Right lobe of liver (tissue), 6 donors: ENCODE measurements around the gene CSF2. TPM values are rescaled to one million over a fixed set of nuclear protein-coding genes. Genes with fewer than 3 reads are reported as not detected.

Experiments
- ATAC-seq, 4 donors: fragments of 200-7000 bp; cut with Tn5 transposase; one replicate each; pipeline ENCODE4 v1.9.1; 2020; ENCODE audit warnings: mild to moderate bottlenecking in 4 of 4, moderate library complexity in 4 of 4
- DNase-seq, 3 donors: peaks; one replicate each; pipeline ENCODE4 v3.0.0-alpha.2; 2020
- H3K27ac ChIP-seq, 3 donors: fragments of 200-600 bp; one replicate each; pipeline ENCODE4 v1.8.0; 2022
- H3K27me3 ChIP-seq, 2 donors: fragments of 200-600 bp; one replicate each; pipeline ENCODE4 v1.8.0; 2022
- H3K36me3 ChIP-seq, 4 donors: fragments of 200-600 bp; sonication (generic) in 1 of 4; one replicate each; pipeline versions ENCODE4 v1.5.1 to v1.8.0; 2017 to 2022; ENCODE audit warnings: control low read depth in 1 of 4
- H3K4me1 ChIP-seq, 4 donors: fragments of 200-600 bp; sonication (generic) in 1 of 4; one replicate each; pipeline versions ENCODE4 v1.5.1 to v1.8.0; 2017 to 2022; ENCODE audit warnings: control low read depth in 1 of 4
- H3K4me3 ChIP-seq, 3 donors: fragments of 200-600 bp; one replicate each; pipeline ENCODE4 v1.8.0; 2022
- H3K9me3 ChIP-seq, 4 donors: fragments of 200-600 bp; sonication (generic) in 1 of 4; one replicate each; pipeline versions ENCODE4 v1.5.1 to v1.8.0; 2017 to 2022; ENCODE audit warnings: control low read depth in 1 of 4
- CTCF ChIP-seq, 4 donors: fragments of 200-600 bp in 3 of 4; fragments of 450-650 bp in 1 of 4; IDR thresholded peaks; one replicate each; pipeline versions ENCODE4 v1.5.1 to v1.8.0; 2016 to 2022; ENCODE audit warnings: antibody characterized with exemption in 4 of 4, mild to moderate bottlenecking in 2 of 4
- POLR2A ChIP-seq: fragments of 450-650 bp; IDR thresholded peaks from one replicate; pipeline ENCODE4 v1.6.1; 2017; ENCODE audit warnings: antibody characterized with exemption, mild to moderate bottlenecking
- WGBS: methylation state at CpG from one replicate; pipeline ENCODE4 v1.1.6; 2018; ENCODE audit warnings: low coverage, low lambda C conversion rate; ENCODE audit not compliant: insufficient coverage; ENCODE audit errors: missing lambda C conversion rate; 5-methylcytosine and 5-hydroxymethylcytosine counted together
- intact Hi-C, 2 donors: fragments of 100-400 bp; cut with DNase I; formaldehyde crosslinking; loops; one replicate each; pipeline versions ENCODE4 v1.11.2 to v1.14.1; 2022
- total RNA-seq, 6 experiments: library from RNA; depleted of rRNA in 2 of 6; stranded (reverse); fragments of >200 nt in 2 of 6; fragmentation: NEBNext Ultra II Directional in 3 of 6; extraction: Animal tissue kit (Norgen Biotek cat#: 25700) in 3 of 6; gene quantifications; one replicate each; pipeline versions ENCODE4 v1.1.0 to v1.2.4, GENCODE V29; 2016 to 2023
- donor health status: DM: no; HTN: yes; CAD: no.
- donor health status: DM: no; HTN: no; CAD: no.
- donor health status: DM: no; HTN: no; CAD: no.
- donor health status: DM: no; HTN: yes; CAD: no.
- donor health status: DM: no; HTN: yes; CAD: no.

Gene CSF2
- total RNA-seq, 6 experiments from 2014 or later, result not detected

- no peaks in the 10 kb centered on the region for H3K36me3 ChIP-seq
- TF ChIP-seq CTCF (IDR thresholded peaks at IDR 0.05) (no peak), POLR2A (no peak)
- H3K27me3 ChIP-seq, result no peaks in the 10 kb centered on the region
- 38% methylated on average over 3 of the region's 3 CpGs for WGBS
- ATAC-seq (no peak), DNase-seq (no peak)
- H3K9me3 ChIP-seq, result no peaks in the 10 kb centered on the region
- no peak overlapping the region for H3K4me3 ChIP-seq
- intact Hi-C loops, result no loop called here
- no peaks in the 10 kb centered on the region for H3K4me1 ChIP-seq
- no peak overlapping the region for H3K27ac ChIP-seq
These were observed 19.7 kb downstream of the CSF2 start for GRCh38 chr5:132093271-132093670.

GRCh38 chr5:132094393-132095076 lies 20.9 kb downstream of the CSF2 start:
- 58% methylated on average over 7 of the region's 12 CpGs for WGBS
- no peaks in the 10 kb centered on the region for H3K36me3 ChIP-seq
- ATAC-seq (peak in 1 of 4 donors; percentile 32), DNase-seq (no peak)
- no peak for TF ChIP-seq POLR2A
- no peak for TF ChIP-seq CTCF (IDR thresholded peaks at IDR 0.05)
- no peak overlapping the region for H3K27ac ChIP-seq
- H3K27me3 ChIP-seq, result no peaks in the 10 kb centered on the region
- intact Hi-C loops, result no loop called here
- no peak overlapping the region for H3K4me3 ChIP-seq
- no peaks in the 10 kb centered on the region for H3K4me1 ChIP-seq
- H3K9me3 ChIP-seq, result no peaks in the 10 kb centered on the region

DNA sequence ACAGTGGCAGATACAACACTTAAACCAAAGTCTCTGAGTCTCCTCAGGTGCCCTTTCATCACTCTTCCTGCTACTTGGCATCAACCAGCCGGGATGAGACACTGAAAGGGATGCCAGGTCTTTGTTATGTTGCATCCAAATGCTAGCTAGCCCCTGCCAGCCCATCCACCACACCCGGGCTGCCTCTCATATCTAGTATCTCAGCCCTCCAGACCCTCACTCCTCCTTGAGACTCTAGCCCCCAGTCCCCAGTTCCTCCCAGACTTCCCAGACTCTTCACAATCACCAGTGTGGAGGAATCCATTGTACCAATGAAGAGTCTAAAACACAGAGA lies 21.5 kb downstream of the CSF2 start:
- Histone ChIP-seq H3K9me3 (no peaks in the 10 kb centered on the region), H3K27ac (no peak overlapping the region), H3K27me3 (no peaks in the 10 kb centered on the region), H3K4me1 (no peaks in the 10 kb centered on the region), H3K4me3 (no peak overlapping the region), H3K36me3 (no peaks in the 10 kb centered on the region)
- intact Hi-C loops, result no loop called here
- ATAC-seq (no peak), DNase-seq (no peak)
- TF ChIP-seq POLR2A (no peak), CTCF (IDR thresholded peaks at IDR 0.05) (no peak)
- 61% methylated on average over 2 of the region's 2 CpGs for WGBS

- intact Hi-C loops, result no loop called here
These were observed 21.9 kb downstream of the CSF2 start for GRCh38 chr5:132095424-132095972.

More at GRCh38 chr5:132095424-132095972, 21.9 kb downstream of the CSF2 start:
- Histone ChIP-seq H3K36me3 (no peaks in the 10 kb centered on the region), H3K27me3 (no peaks in the 10 kb centered on the region), H3K9me3 (no peaks in the 10 kb centered on the region), H3K27ac (no peak overlapping the region), H3K4me1 (no peaks in the 10 kb centered on the region), H3K4me3 (no peak overlapping the region)
- TF ChIP-seq CTCF (IDR thresholded peaks at IDR 0.05) (no peak), POLR2A (no peak)
- no peak for DNase-seq
- 49% methylated on average over 3 of the region's 6 CpGs for WGBS
- no peak for ATAC-seq
